IMR-90 (cell line): ENCODE measurements around the gene LGI2. TPM values are rescaled to one million over a fixed set of nuclear protein-coding genes. Genes with fewer than 3 reads are reported as not detected.

Experiments used
- ATAC-seq: fragments of 200-7000 bp; cut with Tn5 transposase; 2 replicates; pipeline ENCODE4 v1.9.1; 2020; ENCODE audit warnings: low read depth, mild to moderate bottlenecking, moderate library complexity
- BruUV-seq: library from RNA; stranded (reverse); fragments of 400-500 nt; replicated peaks from 2 replicates; lab custom pipeline; 2021; lab: Mats Ljungman, UMichigan
- CTCF ChIA-PET: fragments of 300-600 bp; formaldehyde crosslinking; extraction: SDS; loops from one replicate; lab custom pipeline; 2021; ENCODE audit warnings: antibody characterized with exemption; lab: Yijun Ruan, JAX
- POLR2A ChIA-PET: fragments of 300-600 bp; sonication (Branson Sonifier 250); formaldehyde crosslinking; loops from one replicate; lab custom pipeline; 2022; ENCODE audit warnings: antibody characterized with exemption; ENCODE audit not compliant: unreplicated experiment; lab: Charles Lee
- DNase-seq: peaks from one replicate; pipeline ENCODE4 v3.0.0; 2013
- H2AFZ ChIP-seq: replicated peaks from 2 replicates; pipeline ENCODE3; 2013; ENCODE audit warnings: low read length, mild to moderate bottlenecking; ENCODE audit not compliant: poor library complexity
- H2AK5ac ChIP-seq: 2 replicates; pipeline ENCODE4 v1.6.1; 2013; ENCODE audit warnings: low read depth, low read length, inconsistent platforms
- H2AK9ac ChIP-seq: replicated peaks from 2 replicates; pipeline ENCODE3; 2013; ENCODE audit warnings: mild to moderate bottlenecking, low read depth, low read length, moderate library complexity; ENCODE audit not compliant: poor library complexity
- H2BK120ac ChIP-seq: 2 replicates; pipeline ENCODE4 v1.6.1; 2013; ENCODE audit warnings: low read depth, low read length, inconsistent platforms
- H2BK15ac ChIP-seq: 3 replicates; pipeline ENCODE4 v1.6.1; 2013; ENCODE audit warnings: low read depth, low read length, inconsistent platforms
- H2BK20ac ChIP-seq: 2 replicates; pipeline ENCODE4 v1.6.1; 2013; ENCODE audit warnings: low read depth, mild to moderate bottlenecking, inconsistent platforms, low read length, moderate library complexity
- H2BK5ac ChIP-seq: 2 replicates; pipeline ENCODE4 v1.6.1; 2013; ENCODE audit warnings: mild to moderate bottlenecking, low read depth, low read length, inconsistent platforms; ENCODE audit not compliant: poor library complexity, severe bottlenecking
- H3K14ac ChIP-seq: replicated peaks from 2 replicates; pipeline ENCODE4 v1.6.1; 2013; ENCODE audit warnings: low read depth, low read length, inconsistent platforms
- H3K18ac ChIP-seq: 2 replicates; pipeline ENCODE4 v1.6.1; 2013; ENCODE audit warnings: low read depth, low read length, control low read depth
- H3K23ac ChIP-seq: 2 replicates; pipeline ENCODE4 v1.6.1; 2013; ENCODE audit warnings: low read depth, low read length, inconsistent platforms
- H3K27ac ChIP-seq: 2 replicates; pipeline ENCODE4 v1.5.1; 2013; ENCODE audit warnings: mild to moderate bottlenecking, control low read depth, low read length; ENCODE audit not compliant: insufficient read depth
- H3K27me3 ChIP-seq: 2 replicates; pipeline ENCODE4 v1.6.1; 2013; ENCODE audit warnings: low read length; ENCODE audit not compliant: control insufficient read depth, insufficient read depth
- H3K36me3 ChIP-seq: 2 replicates; pipeline ENCODE4 v1.6.1; 2013; ENCODE audit warnings: low read length, mixed read lengths; ENCODE audit not compliant: control insufficient read depth, insufficient read depth
- H3K4ac ChIP-seq: 2 replicates; pipeline ENCODE4 v1.6.1; 2013; ENCODE audit warnings: low read depth, low read length, inconsistent platforms
- H3K4me1 ChIP-seq: 2 replicates; pipeline ENCODE4 v1.6.1; 2013; ENCODE audit warnings: low read length, mixed read lengths; ENCODE audit not compliant: control insufficient read depth, insufficient read depth
- H3K4me2 ChIP-seq: 2 replicates; pipeline ENCODE4 v1.6.1; 2013; ENCODE audit warnings: low read depth, mild to moderate bottlenecking, control low read depth, low read length, moderate library complexity
- H3K4me3 ChIP-seq: 2 replicates; pipeline ENCODE4 v1.5.1; 2013; ENCODE audit warnings: low read depth, mild to moderate bottlenecking, control low read depth, low read length, moderate library complexity; ENCODE audit not compliant: insufficient read depth
- H3K56ac ChIP-seq: 2 replicates; pipeline ENCODE4 v1.6.1; 2013; ENCODE audit warnings: low read length, inconsistent platforms; ENCODE audit not compliant: insufficient read depth; ENCODE audit errors: extremely low read depth
- H3K79me1 ChIP-seq, 2 experiments: 2 replicates each; pipeline ENCODE4 v1.6.1; 2013; ENCODE audit warnings: low read length in 2 of 2, inconsistent platforms in 1 of 2, low read depth in 1 of 2
- H3K9ac ChIP-seq: 2 replicates; pipeline ENCODE4 v1.6.1; 2013; ENCODE audit warnings: low read depth, low read length, control low read depth
- H3K9me1 ChIP-seq: 2 replicates; pipeline ENCODE4 v1.6.1; 2013; ENCODE audit warnings: low read length, inconsistent platforms; ENCODE audit not compliant: insufficient read depth
- H3K9me3 ChIP-seq: 2 replicates; pipeline ENCODE4 v1.6.1; 2013; ENCODE audit warnings: low read length; ENCODE audit not compliant: control insufficient read depth, insufficient read depth
- H4K20me1 ChIP-seq: 2 replicates; pipeline ENCODE4 v1.6.1; 2013; ENCODE audit warnings: low read length, inconsistent platforms; ENCODE audit not compliant: insufficient read depth
- H4K5ac ChIP-seq: 2 replicates; pipeline ENCODE4 v1.6.1; 2013; ENCODE audit warnings: mild to moderate bottlenecking, low read depth, low read length, control low read depth
- H4K8ac ChIP-seq, 2 experiments: 2 replicates each; pipeline ENCODE4 v1.6.1; 2013; ENCODE audit warnings: low read depth in 2 of 2, low read length in 2 of 2, control low read depth in 1 of 2, inconsistent platforms in 1 of 2
- H4K91ac ChIP-seq: 2 replicates; pipeline ENCODE4 v1.6.1; 2013; ENCODE audit warnings: low read depth, low read length, inconsistent platforms; ENCODE audit not compliant: insufficient read depth
- CEBPB ChIP-seq: IDR thresholded peaks from 2 replicates; pipeline ENCODE4 v1.6.1; 2012; ENCODE audit warnings: low read depth, low read length, improper control_type of control experiment
- FOS ChIP-seq: fragments of 150-350 bp; IDR thresholded peaks from 2 replicates; pipeline ENCODE4 v1.6.1; 2016; ENCODE audit warnings: low read depth, low read length
- MXI1 ChIP-seq: IDR thresholded peaks from 2 replicates; pipeline ENCODE4 v1.6.1; 2012; ENCODE audit warnings: low read depth, mild to moderate bottlenecking, low read length, moderate library complexity, borderline replicate concordance
- SMC3 ChIP-seq: fragments of 150-350 bp; IDR thresholded peaks from 2 replicates; pipeline ENCODE4 v1.6.1; 2016; ENCODE audit warnings: low read depth, mild to moderate bottlenecking, antibody characterized with exemption, low read length, moderate library complexity
- WGBS, 2 experiments: methylation state at CpG; one replicate each; pipeline versions ENCODE4 v1.1.5 to v1.1.7; 2013; ENCODE audit warnings: missing lambda C conversion rate in 2 of 2; ENCODE audit not compliant: insufficient read length in 1 of 2; ENCODE audit errors: extremely low coverage in 2 of 2; 5-methylcytosine and 5-hydroxymethylcytosine counted together
- dilution Hi-C: fragments of 300-500 bp; cut with HindIII; formaldehyde crosslinking; loops from one replicate; pipeline ENCODE4 v1.14.3; 2018; ENCODE audit warnings: low sequenced_read_pairs; ENCODE audit not compliant: unreplicated experiment
- in situ Hi-C: fragments of 300-500 bp; cut with MboI; formaldehyde crosslinking; loops from 3 replicates; pipeline ENCODE4 v1.14.3; 2019; ENCODE audit warnings: low sequenced_read_pairs, inconsistent platforms, mixed read lengths
- intact Hi-C: fragments of 100-400 bp; cut with micrococcal nuclease; formaldehyde crosslinking; loops from 2 replicates; pipeline ENCODE4 v1.10.0; 2022
- polyA plus RNA-seq, 3 experiments: library from polyadenylated mRNA; depleted of rRNA; stranded (reverse); fragments of >200 nt; gene quantifications; 2 replicates each; pipeline ENCODE4 v1.2.3, GENCODE V29; 2012; ENCODE audit warnings: low replicate concordance in 1 of 3
- total RNA-seq: library from RNA; depleted of rRNA; stranded (reverse); fragments of >200 nt; gene quantifications from 2 replicates; pipeline ENCODE4 v1.2.3, GENCODE V29; 2012
- TF ChIP-seq, protein P1 (sequence below): fragments of 150-350 bp; IDR thresholded peaks from 2 replicates; pipeline ENCODE4 v1.6.1; 2016; ENCODE audit warnings: low read depth, mild to moderate bottlenecking, low read length, moderate library complexity, borderline replicate concordance

LGI2 gene
- total and polyA plus RNA-seq, 2 of the 4 experiments (the other 2 are of a cell fraction) = not detected

DNA sequence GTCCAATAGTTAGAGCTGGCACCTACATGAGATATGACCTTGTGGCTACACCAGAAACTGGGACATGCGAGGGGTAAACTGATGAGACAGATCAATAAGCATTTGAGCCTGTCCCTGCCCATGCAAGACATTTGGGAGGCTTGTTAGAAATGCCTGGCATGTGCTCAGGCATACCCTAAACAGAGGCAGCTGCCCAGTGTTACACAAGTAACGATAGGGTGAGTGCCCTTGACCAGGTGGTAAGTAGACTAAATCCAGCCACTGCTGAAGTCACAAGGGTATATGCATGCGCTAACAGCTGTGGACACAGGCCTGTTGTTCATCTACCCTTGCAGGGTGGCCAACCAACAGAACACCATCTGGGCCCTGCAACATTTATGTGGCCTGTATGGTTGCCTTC lies 61.8 kb downstream of the LGI2 start:
- Histone ChIP-seq H3K36me3 (no peaks in the 10 kb centered on the region), H2BK120ac (no peak overlapping the region), H2AK5ac (no peak overlapping the region), H2BK20ac (no peak overlapping the region), H2AFZ (no peak overlapping the region), H3K9ac (no peak overlapping the region), H3K9me3 (no peaks in the 10 kb centered on the region), H4K5ac (no peak overlapping the region), H3K4me3 (no peak overlapping the region), H3K56ac (no peak overlapping the region), H3K4ac (no peak overlapping the region), H2BK15ac (no peak overlapping the region), H3K79me1 (no peaks in the 10 kb centered on the region), H2AK9ac (no peak overlapping the region), H3K4me2 (no peak overlapping the region), H3K23ac (no peak overlapping the region), H3K4me1 (no peaks in the 10 kb centered on the region), H3K18ac (no peak overlapping the region), H3K27ac (no peak overlapping the region), H4K8ac (no peak overlapping the region), H3K27me3 (peaks cover 2% of the 10 kb centered on the region), H3K14ac (no peak overlapping the region), H4K20me1 (no peaks in the 10 kb centered on the region), H3K9me1 (no peaks in the 10 kb centered on the region), H4K91ac (no peak overlapping the region), H2BK5ac (no peak overlapping the region)
- intact Hi-C loops = no loop called here
- no CpG with 5 or more reads among the region's 3 CpGs for WGBS, 2 experiments
- no peak for DNase-seq
- no TSS peak for BruUV-seq
- dilution Hi-C loops = no loop called here
- in situ Hi-C loops = no loop called here
- CTCF ChIA-PET = no interaction called here
- no peak for ATAC-seq
- POLR2A ChIA-PET = no interaction called here
- TF ChIP-seq FOS (no peak), MXI1 (no peak), CEBPB (no peak), SMC3 (no peak)
- TF ChIP-seq, protein P1, sequence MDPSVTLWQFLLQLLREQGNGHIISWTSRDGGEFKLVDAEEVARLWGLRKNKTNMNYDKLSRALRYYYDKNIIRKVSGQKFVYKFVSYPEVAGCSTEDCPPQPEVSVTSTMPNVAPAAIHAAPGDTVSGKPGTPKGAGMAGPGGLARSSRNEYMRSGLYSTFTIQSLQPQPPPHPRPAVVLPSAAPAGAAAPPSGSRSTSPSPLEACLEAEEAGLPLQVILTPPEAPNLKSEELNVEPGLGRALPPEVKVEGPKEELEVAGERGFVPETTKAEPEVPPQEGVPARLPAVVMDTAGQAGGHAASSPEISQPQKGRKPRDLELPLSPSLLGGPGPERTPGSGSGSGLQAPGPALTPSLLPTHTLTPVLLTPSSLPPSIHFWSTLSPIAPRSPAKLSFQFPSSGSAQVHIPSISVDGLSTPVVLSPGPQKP = no peak
